GM10266 (cell line): ENCODE data around the gene KY.
"Not testable (repeated sequence)": the region's sequence is repeated elsewhere in the genome, so short reads cannot be mapped to it uniquely, and the experiment has no call there.

Experiments
- DNase-seq: peaks from one replicate; pipeline ENCODE4 v3.0.0; 2012; ENCODE audit errors: extremely low spot score
- CTCF ChIP-seq: IDR thresholded peaks from 2 replicates; pipeline ENCODE4 v1.5.1; 2012; ENCODE audit warnings: mild to moderate bottlenecking, low read depth; ENCODE audit not compliant: control insufficient read depth, insufficient read depth; ENCODE audit errors: missing control alignments

The KY gene

DNA sequence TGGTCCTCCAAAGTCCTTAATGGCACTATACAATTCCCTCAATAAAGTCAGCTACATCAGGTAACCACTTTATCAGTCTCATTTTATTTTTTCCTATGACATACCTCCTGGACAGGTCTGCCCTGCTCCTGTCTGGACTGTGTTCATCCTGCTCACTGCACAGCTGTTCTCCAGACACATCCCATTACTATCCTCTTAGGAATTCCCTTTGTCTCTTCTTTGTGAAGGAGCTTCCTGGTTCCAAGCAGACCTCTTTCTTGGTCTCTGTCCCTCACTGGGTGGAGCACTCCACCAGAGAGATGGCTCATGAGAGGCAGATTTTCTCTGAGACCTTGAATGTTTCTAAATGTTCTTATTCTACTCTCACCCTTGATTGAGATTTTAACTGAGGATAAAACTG lies 60.1 kb downstream of the KY start:
- no peak for TF ChIP-seq CTCF
- DNase-seq: no peak

- no peak for TF ChIP-seq CTCF
- DNase-seq: no peak
Observed at GRCh38 chr3:134579141-134579665, 71.6 kb downstream of the KY start.

DNA sequence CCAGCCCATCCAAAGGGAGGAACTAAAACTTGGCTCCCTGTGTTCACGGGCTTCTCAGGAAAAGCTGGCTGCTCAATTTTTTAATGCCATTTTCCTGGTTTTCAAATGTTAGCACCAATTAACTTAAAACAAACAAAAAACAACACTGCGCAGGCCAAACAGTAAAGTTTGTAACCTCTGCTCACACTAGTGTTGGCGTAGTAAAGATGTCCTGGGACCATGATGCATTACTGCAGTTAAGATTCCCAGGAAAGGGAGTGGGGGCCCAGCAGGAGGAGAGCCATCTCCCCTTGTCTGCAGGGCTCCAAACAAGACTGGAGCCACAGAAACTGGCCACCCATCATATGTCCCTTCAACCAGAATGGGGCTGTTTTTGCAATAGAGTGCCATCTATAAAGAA lies 74.0 kb downstream of the KY start:
- no peak for TF ChIP-seq CTCF
- DNase-seq: no peak

DNA sequence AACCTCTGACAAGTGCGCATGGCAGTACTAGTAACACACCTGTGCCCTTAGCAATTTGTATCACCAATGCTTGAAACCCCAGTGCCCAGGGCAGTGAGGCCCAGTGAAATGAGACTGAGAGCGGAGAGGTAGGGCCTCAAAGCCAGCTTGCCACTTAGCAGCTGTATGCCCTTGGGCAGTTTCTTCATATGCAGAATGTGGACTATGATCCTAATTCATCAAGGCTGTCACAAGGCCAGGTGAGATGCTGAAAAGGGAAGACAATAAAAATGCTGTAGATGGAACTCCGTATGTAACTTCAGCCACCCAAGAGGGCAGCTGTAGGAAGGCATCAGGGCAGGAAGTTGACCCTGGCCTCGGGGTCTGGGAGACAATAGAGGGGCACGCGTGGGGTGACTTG lies 74.4 kb downstream of the KY start:
- DNase-seq: no peak
- no peak for TF ChIP-seq CTCF

DNA sequence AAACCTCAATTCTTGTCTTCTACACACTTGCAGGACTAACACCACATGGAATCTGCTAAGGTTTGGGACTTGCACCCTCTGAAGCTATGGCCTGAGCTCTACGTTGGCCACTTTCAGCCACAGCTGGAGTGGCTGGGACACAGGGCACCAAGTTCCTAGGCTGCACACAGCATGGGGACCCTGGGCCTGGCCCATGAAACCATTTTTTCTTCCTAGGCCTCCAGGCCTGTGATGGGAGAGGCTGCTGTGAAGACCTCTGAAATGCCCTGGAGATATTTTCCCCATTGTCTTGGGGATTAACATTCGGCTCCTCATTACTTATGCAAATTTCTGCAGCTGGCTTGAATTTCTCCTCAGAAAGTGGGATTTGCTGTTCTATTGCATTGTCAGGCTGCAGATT lies 80.9 kb downstream of the KY start:
- not testable (repeated sequence) for DNase-seq

- TF ChIP-seq CTCF: no peak
Observed at GRCh38 chr3:134568790-134569189, 82.0 kb downstream of the KY start.

DNA sequence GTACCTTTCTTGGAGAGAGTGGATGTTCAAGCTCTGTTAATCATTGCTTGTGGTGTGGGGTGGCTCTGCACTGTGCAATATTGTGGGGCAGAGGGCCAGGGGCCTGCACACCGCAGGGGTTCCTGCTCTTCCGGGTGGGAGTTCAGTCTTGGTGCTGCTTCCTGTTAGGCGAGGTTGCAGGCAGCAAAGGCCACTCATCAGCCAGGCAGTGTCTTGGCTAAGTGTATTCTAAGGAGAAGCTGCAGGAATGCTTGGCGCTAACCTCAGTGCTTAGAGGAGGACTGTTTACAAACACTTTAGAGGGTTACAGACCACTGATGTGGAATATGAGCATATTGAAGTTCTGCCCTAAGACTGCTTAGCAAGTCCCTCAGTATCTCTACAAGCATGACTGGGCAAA lies 83.2 kb downstream of the KY start:
- DNase-seq: no peak
- no peak for TF ChIP-seq CTCF

More at GRCh38 chr3:134568790-134569189, 82.0 kb downstream of the KY start:
- no peak for DNase-seq

- TF ChIP-seq CTCF: no peak
Observed at GRCh38 chr3:134564991-134565390, 85.8 kb downstream of the KY start.

More at GRCh38 chr3:134564991-134565390, 85.8 kb downstream of the KY start:
- DNase-seq: no peak
